Ovary (tissue), 9 donors: ENCODE results near the gene ITGB2. TPM values are rescaled to one million over a fixed set of nuclear protein-coding genes. Genes with fewer than 3 reads are reported as not detected.

Experiments
- DNase-seq, 5 donors: peaks; one replicate each; pipeline ENCODE4 v3.0.0-alpha.2; 2019 to 2020
- H3K27ac ChIP-seq, 2 donors: fragments of 200-600 bp; one replicate each; pipeline versions ENCODE4 v1.5.1 to v1.8.0; 2019 to 2022
- H3K27me3 ChIP-seq: fragments of 200-600 bp; one replicate; pipeline ENCODE4 v1.8.0; 2022
- H3K36me3 ChIP-seq: fragments of 200-600 bp; sonication (generic); one replicate; pipeline ENCODE4 v1.5.1; 2019
- H3K4me1 ChIP-seq: one replicate; pipeline ENCODE4 v1.8.1; 2013; ENCODE audit warnings: mild to moderate bottlenecking, moderate library complexity; ENCODE audit not compliant: insufficient read depth
- H3K4me3 ChIP-seq: fragments of 200-600 bp; sonication (generic); one replicate; pipeline ENCODE4 v1.5.1; 2017
- H3K9me3 ChIP-seq, 2 donors: fragments of 200-600 bp in 1 of 2; sonication (generic) in 1 of 2; one replicate each; pipeline versions ENCODE4 v1.5.1 to v1.8.1; 2013 to 2019; ENCODE audit warnings: mild to moderate bottlenecking in 1 of 2, moderate library complexity in 1 of 2
- EP300 ChIP-seq: sonication (generic); formaldehyde crosslinking; IDR thresholded peaks from one replicate; pipeline ENCODE4 v1.6.1; 2017; ENCODE audit warnings: antibody characterized with exemption
- POLR2A ChIP-seq: fragments of 450-650 bp; IDR thresholded peaks from one replicate; pipeline ENCODE4 v1.6.1; 2017; ENCODE audit warnings: antibody characterized with exemption, mild to moderate bottlenecking, moderate library complexity
- WGBS, 3 donors: extraction: QIAGEN DNeasy Blood & Tissue Kit in 1 of 3; methylation state at CpG; one replicate each; pipeline versions ENCODE4 v1.1.5 to v1.1.7; 2013 to 2017; 5-methylcytosine and 5-hydroxymethylcytosine counted together
- intact Hi-C, 4 donors: fragments of 100-400 bp; cut with DNase I; formaldehyde crosslinking; loops; one replicate each; pipeline versions ENCODE4 v1.11.0 to v1.15.1; 2022 to 2023
- polyA plus RNA-seq, 2 donors: library from polyadenylated mRNA; stranded (reverse); fragments of 200-250 nt in 1 of 2; fragments of 350-450 nt in 1 of 2; fragmentation: Illumina TruSeq in 1 of 2; extraction: RNeasy Lipid Tissue Mini Kit (QIAGEN cat#74804) in 1 of 2; gene quantifications; one replicate each; pipeline ENCODE4 v1.2.3, GENCODE V29; 2013 to 2014
- total RNA-seq, 7 donors: library from RNA; depleted of rRNA in 2 of 7; stranded (reverse); fragments of >200 nt in 2 of 7; fragmentation: NEBNext Ultra II Directional in 3 of 7; extraction: Animal tissue kit (Norgen Biotek cat#: 25700) in 3 of 7; gene quantifications; one replicate each; pipeline versions ENCODE4 v1.1.0 to v1.2.4, GENCODE V29; 2016 to 2023
- TF ChIP-seq, protein P1 (sequence below), 3 donors: fragments of 450-650 bp in 2 of 3; fragments of 200-600 bp in 1 of 3; IDR thresholded peaks; one replicate each; pipeline versions ENCODE4 v1.5.1 to v1.8.0; 2016 to 2022; ENCODE audit warnings: antibody characterized with exemption in 3 of 3, mild to moderate bottlenecking in 1 of 3
- donor health status: DM: no; HTN: no; CAD: no; lungs with moderate emphysema.
- donor health status: DM: no; HTN: no; CAD: no.
- donor health status: Bipolar disorder and iron deficiency.
- donor health status: DM: yes; HTN: yes; CAD: no.
- donor health status: DM: no; HTN: no; CAD: no.
- donor health status: DM: yes; HTN: yes; CAD: no.

The ITGB2 gene
- total and polyA plus RNA-seq, 9 donors: 9.6 to 58.3 (median 17.6) TPM

DNA sequence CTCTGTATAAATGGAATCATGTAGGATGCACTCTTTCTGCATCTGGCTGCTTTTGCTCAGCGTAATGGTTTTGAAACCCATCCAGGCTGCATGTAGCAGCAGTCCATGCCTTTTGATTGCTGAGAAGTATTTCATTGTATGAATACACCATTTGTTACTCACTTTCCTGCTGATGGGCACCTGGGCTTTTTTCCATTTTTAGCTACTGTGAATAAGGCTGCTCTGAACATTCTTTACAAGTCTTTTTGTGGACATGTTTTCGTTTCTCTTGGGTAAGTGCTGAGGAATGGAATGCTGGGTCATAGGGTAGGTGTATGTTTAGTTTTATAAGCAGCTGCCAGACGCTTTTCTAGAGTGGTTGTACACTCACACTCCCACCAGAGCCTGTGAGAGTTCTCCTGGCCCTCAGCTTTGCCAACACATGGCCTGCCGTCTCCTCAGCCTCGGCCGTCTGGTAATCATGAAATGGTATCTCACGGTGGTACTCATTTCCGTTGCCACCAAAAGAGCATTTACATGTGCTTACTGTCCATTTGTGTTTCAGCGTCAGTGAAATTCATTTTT lies 41.8 kb upstream of the ITGB2 start:
- Histone ChIP-seq H3K27me3 (no peaks in the 10 kb centered on the region), H3K4me1 (peaks cover 26% of the 10 kb centered on the region), H3K9me3 (no peaks in the 10 kb centered on the region), H3K36me3 (no peaks in the 10 kb centered on the region), H3K27ac (no peak overlapping the region), H3K4me3 (no peak overlapping the region)
- TF ChIP-seq EP300 (no peak), POLR2A (no peak)
- TF ChIP-seq, protein P1, sequence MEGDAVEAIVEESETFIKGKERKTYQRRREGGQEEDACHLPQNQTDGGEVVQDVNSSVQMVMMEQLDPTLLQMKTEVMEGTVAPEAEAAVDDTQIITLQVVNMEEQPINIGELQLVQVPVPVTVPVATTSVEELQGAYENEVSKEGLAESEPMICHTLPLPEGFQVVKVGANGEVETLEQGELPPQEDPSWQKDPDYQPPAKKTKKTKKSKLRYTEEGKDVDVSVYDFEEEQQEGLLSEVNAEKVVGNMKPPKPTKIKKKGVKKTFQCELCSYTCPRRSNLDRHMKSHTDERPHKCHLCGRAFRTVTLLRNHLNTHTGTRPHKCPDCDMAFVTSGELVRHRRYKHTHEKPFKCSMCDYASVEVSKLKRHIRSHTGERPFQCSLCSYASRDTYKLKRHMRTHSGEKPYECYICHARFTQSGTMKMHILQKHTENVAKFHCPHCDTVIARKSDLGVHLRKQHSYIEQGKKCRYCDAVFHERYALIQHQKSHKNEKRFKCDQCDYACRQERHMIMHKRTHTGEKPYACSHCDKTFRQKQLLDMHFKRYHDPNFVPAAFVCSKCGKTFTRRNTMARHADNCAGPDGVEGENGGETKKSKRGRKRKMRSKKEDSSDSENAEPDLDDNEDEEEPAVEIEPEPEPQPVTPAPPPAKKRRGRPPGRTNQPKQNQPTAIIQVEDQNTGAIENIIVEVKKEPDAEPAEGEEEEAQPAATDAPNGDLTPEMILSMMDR (IDR thresholded peaks at IDR 0.05): no peak
- 18 to 39% (median 19%) methylated on average over 9 of the region's 9 CpGs for WGBS, 3 donors
- intact Hi-C loops: loop anchor here in 2 of 4 donors (5.0 kb wide), 2 partner anchors 70 to 110 kb away; partner anchors contain the start of gene ADARB1 (in 1 of the 2)
- DNase-seq: no peak

- TF ChIP-seq, protein P1 (IDR thresholded peaks at IDR 0.05): no peak
- no peak for TF ChIP-seq POLR2A
- Histone ChIP-seq H3K9me3 (no peaks in the 10 kb centered on the region), H3K27ac (peak overlapping the region; percentile 13 to 53), H3K4me1 (peaks cover 24% of the 10 kb centered on the region), H3K4me3 (no peak overlapping the region), H3K36me3 (no peaks in the 10 kb centered on the region), H3K27me3 (no peaks in the 10 kb centered on the region)
- WGBS, 3 donors: 50 to 70% (median 59%) methylated on average over 23 of the region's 23 CpGs
- DNase-seq: peak in 1 of 5 donors; percentile 44
- intact Hi-C loops: loop anchor here in 2 of 4 donors (5.0 kb wide), 2 partner anchors 72 to 112 kb away; partner anchors contain the start of gene ADARB1 (in 1 of the 2)
These were observed 39.7 kb upstream of the ITGB2 start for GRCh38 chr21:44960141-44961092.

DNA sequence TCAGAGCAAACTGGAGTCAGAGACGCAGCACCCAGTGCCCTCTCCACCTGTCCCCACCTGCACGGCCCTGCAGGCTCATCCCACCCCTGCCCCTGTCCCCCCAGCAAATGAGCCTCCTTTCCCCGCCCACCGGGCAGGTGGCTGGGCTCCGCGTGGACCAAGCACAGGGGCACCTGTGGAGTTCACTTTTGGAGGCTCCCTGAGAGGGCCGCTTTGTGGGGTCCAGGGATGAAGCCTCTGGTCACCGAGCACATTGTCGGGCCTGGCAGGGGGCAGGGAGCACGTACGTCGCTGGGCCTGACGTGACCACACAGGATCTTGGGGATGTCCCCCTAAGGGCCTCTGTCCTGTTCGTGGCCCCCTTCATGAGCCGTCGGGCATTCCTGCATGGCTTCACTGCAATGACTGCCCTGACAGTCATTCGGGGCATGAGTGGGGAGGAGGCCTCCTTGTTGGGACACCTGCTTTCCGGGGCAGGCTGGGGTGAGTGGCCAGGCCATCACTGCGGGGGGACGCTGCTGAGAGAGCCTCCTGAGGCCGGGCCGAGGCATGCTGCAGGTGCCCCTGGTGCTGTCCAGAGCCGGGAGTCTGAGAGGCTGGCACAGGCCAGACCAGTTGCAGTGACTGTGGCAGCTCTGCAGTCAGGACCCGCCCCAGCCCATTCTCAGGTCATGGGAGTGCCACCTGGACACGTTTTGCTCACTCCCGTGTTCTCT lies 38.8 kb upstream of the ITGB2 start:
- no peak for DNase-seq
- intact Hi-C loops: loop anchor here in 3 of 4 donors (5.0 to 10.0 kb wide), 4 partner anchors 73 to 325 kb away; partner anchors contain the start of genes ADARB1 (in 1 of the 3) and POFUT2 (in 1 of the 3)
- Histone ChIP-seq H3K4me1 (peaks cover 24% of the 10 kb centered on the region), H3K4me3 (no peak overlapping the region), H3K36me3 (no peaks in the 10 kb centered on the region), H3K9me3 (no peaks in the 10 kb centered on the region), H3K27ac (peak overlapping the region in 1 of 2 donors; percentile 53), H3K27me3 (no peaks in the 10 kb centered on the region)
- WGBS, 3 donors: 71 to 83% (median 75%) methylated on average over 23 to 26 of the region's 26 CpGs
- TF ChIP-seq, protein P1 (IDR thresholded peaks at IDR 0.05): no peak
- TF ChIP-seq POLR2A (no peak), EP300 (no peak)
